ENCODE data around the gene TMEM167B.

The TMEM167B gene

DNA sequence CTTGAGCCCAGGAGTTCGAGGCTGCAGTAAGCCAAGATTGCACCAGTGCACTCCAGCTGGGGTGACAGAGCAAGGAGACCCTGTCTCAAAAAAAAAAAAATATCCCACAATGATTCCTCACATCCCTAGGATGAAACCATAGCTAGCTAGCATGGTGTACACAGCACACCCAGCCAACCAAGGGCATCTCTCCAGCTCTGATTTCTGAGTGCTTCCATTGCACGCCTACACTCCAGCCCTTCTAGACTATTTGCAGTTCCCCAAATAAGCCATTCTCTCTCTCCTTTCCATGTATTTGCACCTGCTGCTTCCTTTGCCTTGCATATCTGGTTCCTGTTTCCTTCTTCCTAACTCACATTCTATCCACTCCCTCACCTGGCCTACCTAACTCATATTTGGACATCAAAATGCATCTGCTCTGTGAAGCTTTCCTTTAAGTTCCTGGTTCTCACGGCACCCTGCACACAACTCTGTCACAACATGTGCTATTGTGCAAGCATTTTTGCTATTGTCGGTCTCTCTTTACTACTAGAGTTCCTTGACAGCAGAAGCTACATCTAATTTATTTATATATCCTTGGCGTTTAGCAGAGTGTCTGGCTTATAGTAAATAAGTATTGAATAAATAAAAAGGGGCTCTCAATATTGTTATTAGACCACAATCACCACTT lies 21.0 kb downstream of the TMEM167B start:
- Histone ChIP-seq H3K4me1 (peaks cover 0 to 24% (median 18%) of the 10 kb centered on the region in 4 donors), H3K4me3 (no peak overlapping the region), H3K27ac (no peak overlapping the region), H3K9me3 (no peaks in the 10 kb centered on the region), H3K36me3 (no peaks in the 10 kb centered on the region), H3K27me3 (peaks cover 0 to 42% of the 10 kb centered on the region in 2 donors)
- TF ChIP-seq, protein P1, sequence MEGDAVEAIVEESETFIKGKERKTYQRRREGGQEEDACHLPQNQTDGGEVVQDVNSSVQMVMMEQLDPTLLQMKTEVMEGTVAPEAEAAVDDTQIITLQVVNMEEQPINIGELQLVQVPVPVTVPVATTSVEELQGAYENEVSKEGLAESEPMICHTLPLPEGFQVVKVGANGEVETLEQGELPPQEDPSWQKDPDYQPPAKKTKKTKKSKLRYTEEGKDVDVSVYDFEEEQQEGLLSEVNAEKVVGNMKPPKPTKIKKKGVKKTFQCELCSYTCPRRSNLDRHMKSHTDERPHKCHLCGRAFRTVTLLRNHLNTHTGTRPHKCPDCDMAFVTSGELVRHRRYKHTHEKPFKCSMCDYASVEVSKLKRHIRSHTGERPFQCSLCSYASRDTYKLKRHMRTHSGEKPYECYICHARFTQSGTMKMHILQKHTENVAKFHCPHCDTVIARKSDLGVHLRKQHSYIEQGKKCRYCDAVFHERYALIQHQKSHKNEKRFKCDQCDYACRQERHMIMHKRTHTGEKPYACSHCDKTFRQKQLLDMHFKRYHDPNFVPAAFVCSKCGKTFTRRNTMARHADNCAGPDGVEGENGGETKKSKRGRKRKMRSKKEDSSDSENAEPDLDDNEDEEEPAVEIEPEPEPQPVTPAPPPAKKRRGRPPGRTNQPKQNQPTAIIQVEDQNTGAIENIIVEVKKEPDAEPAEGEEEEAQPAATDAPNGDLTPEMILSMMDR (IDR thresholded peaks at IDR 0.05) = no peak
- no peak for DNase-seq
- intact Hi-C loops (cut with DNase I; ENCODE audit: low total_unique reads) = no loop called here

DNA sequence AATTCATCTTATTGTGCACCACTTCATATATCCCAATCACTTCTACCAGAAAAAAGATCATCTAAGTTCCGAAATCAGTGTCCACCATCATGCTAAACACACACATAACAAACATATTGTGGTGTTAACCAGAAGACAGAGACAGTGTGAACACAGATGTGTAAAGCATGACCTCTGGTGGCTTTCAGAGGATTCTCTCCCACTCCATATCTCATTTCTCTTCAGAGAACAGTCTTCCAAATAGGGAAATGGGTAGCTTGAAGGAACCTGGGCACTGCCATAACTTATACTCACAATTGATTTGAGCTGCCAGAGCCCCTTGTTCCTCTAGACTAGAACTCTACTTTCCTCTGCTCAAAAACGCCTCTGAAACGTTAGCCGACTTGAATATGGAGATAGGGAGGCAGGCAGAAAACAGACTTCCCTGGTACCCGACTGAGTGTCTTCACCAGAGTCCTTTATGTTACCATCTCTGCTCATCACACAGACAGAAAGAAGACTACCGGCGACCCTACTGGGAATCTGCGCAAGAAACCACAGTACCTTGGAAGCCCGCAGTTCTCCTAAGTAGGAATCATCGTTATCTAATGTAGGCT lies 21.6 kb downstream of the TMEM167B start:
- no peak overlapping the region for H3K27ac ChIP-seq
- H3K4me3 ChIP-seq = peak overlapping the region in 1 of 2 donors; percentile 48
- peaks cover 0 to 24% (median 18%) of the 10 kb centered on the region in 4 donors for H3K4me1 ChIP-seq
- TF ChIP-seq, protein P1 (IDR thresholded peaks at IDR 0.05) = no peak
- H3K9me3 ChIP-seq = no peaks in the 10 kb centered on the region
- H3K27me3 ChIP-seq = peaks cover 0 to 45% of the 10 kb centered on the region in 2 donors
- no peaks in the 10 kb centered on the region for H3K36me3 ChIP-seq
- DNase-seq = no peak
- intact Hi-C loops (cut with DNase I; ENCODE audit: low total_unique reads) = no loop called here

DNA sequence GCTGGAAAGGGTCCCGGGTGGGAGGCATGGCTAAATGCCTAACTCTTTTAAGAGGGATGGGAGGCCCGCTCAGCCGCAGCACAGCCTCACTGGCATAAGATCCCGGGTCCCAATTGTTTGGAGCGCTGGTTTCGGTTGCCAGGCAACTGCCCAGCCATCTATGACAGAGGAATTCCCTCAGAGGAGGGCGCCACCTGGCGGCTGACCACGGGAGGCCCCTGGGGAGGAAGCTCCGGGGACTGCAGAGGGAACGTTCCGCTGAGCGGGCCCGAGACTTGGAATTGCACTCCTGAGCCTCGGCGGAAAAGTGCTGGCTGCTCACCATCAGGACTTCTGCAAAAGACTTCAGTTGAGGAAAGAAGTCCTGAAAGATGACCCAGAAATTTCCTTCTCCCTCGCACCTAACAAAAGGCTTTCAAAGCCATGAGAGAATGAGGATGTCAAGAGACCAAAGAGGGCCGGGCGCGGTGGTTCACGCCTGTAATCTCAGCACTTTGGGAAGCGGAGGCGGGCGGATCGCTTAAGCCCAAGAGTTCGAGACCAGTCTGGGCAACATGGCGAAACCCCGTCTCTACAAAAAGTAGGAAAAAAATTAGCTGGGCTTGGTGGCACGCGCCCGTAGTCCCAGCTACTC lies 22.2 kb downstream of the TMEM167B start:
- peak overlapping the region; percentile 24 to 48 for H3K4me3 ChIP-seq
- H3K27ac ChIP-seq = no peak overlapping the region

GRCh38 chr1:109113590-109114341 lies 23.2 kb downstream of the TMEM167B start, which contains the start of gene ELAPOR1:
Gene ELAPOR1, plus strand, starts transcription at chr1:109114115. Its CDS starts 69 bp downstream, at chr1:109114184.
- DNase-seq = no peak
- intact Hi-C loops (cut with DNase I; ENCODE audit: low total_unique reads) = no loop called here
- no peaks in the 10 kb centered on the region for H3K9me3 ChIP-seq
- TF ChIP-seq, protein P1 (IDR thresholded peaks at IDR 0.05) = no peak
- peaks cover 0 to 45% of the 10 kb centered on the region in 2 donors for H3K27me3 ChIP-seq
- H3K27ac ChIP-seq = no peak within 1 kb of the TSS
- H3K4me1 ChIP-seq = peaks cover 0 to 24% (median 18%) of the 10 kb centered on the region in 4 donors
- H3K4me3 ChIP-seq = peak within 1 kb of the TSS; percentile 24 to 48
- no peaks in the 10 kb centered on the region for H3K36me3 ChIP-seq

More for the DNA sequence above, 22.2 kb downstream of the TMEM167B start:
- H3K27me3 ChIP-seq = peaks cover 0 to 45% of the 10 kb centered on the region in 2 donors
- intact Hi-C loops (cut with DNase I; ENCODE audit: low total_unique reads) = no loop called here
- no peaks in the 10 kb centered on the region for H3K9me3 ChIP-seq
- H3K4me1 ChIP-seq = peaks cover 0 to 24% (median 18%) of the 10 kb centered on the region in 4 donors
- H3K36me3 ChIP-seq = no peaks in the 10 kb centered on the region
- DNase-seq = peak; percentile 93 to 95
- TF ChIP-seq, protein P1 (IDR thresholded peaks at IDR 0.05) = peak; percentile 88 to 91

- Histone ChIP-seq H3K4me3 (peak overlapping the region in 1 of 2 donors; percentile 48), H3K36me3 (no peaks in the 10 kb centered on the region), H3K27ac (no peak overlapping the region), H3K9me3 (no peaks in the 10 kb centered on the region), H3K4me1 (peaks cover 0 to 24% (median 18%) of the 10 kb centered on the region in 4 donors), H3K27me3 (peaks cover 0 to 45% of the 10 kb centered on the region in 2 donors)
- DNase-seq = no peak
- TF ChIP-seq, protein P1 (IDR thresholded peaks at IDR 0.05) = no peak
- intact Hi-C loops (cut with DNase I; ENCODE audit: low total_unique reads) = no loop called here
Measured at GRCh38 chr1:109114342-109114674, 23.7 kb downstream of the TMEM167B start.
